ENCODE measurements around the gene SLC35E1.

The SLC35E1 gene

GRCh38 chr19:16596399-16596798 is 24.2 kb upstream of the SLC35E1 start:
- DNase-seq (ENCODE audit: low read depth): no peak

DNA sequence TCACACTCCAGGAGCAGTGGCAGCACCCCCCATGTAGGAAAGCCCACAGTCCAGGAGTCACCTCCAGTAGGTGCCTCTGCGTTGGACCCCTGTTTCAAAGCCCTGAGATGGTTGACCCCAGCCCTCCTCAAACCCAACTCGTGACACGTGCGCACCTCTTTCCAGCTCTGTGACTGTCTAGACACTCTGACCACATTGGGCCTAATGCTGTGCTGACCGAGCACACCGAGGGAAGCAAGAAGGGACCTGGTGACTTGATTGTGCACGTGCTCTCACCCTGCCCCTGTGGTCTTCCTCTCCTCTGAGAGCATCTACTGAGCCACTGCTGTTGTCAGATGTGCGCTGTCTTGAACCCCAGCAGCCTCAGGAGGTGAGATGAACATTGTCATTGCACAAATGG is 22.9 kb upstream of the SLC35E1 start:
- DNase-seq (ENCODE audit: low read depth): no peak

DNA sequence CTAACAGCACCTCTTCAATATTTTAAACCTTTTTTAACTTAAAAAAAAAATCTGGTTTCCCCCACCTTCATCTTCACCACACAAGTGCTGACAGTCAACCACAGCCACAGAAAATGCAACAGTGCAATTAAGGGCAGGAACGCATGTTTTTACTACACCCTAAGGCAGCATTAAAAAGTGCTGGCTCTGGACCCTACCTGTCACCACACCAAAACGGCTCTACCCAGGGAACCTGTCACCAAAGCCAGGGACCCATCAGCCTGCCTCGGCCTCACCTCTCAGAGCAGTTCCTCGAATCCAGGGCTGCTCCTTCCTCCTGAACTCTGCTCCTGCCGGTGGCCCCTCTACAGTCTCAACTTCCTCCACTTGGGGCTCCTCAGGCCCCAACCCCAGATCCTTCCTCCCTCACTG is 22.5 kb upstream of the SLC35E1 start:
- DNase-seq (ENCODE audit: low read depth): no peak

- no peak for DNase-seq (ENCODE audit: low read depth)
Measured at GRCh38 chr19:16594131-16594586, 21.9 kb upstream of the SLC35E1 start.

DNA sequence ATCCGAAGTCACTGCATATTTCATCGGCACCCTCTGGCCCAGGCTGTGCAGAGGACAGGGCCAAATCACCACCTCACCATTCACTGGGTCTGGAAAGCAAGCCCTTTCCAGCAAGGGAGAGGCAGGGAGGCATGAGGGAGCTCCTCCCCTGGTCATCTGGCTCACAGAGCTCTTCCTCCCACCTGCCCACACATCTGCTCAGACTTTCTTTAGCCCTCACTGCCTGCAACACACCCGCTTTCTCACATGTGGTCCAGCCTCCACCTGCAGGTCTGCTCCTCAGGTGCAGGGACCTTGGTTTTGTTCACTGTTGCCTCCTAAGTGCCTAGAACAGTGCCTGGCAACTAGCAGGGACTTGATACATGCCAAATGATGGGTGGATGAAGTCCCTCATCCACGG is 21.0 kb upstream of the SLC35E1 start:
- no peak for DNase-seq (ENCODE audit: low read depth)

GRCh38 chr19:16591803-16592556 is 19.8 kb upstream of the SLC35E1 start:
- DNase-seq (ENCODE audit: low read depth): no peak

- no peak for DNase-seq (ENCODE audit: low read depth)
Measured at GRCh38 chr19:16590876-16591802, 18.9 kb upstream of the SLC35E1 start.

DNA sequence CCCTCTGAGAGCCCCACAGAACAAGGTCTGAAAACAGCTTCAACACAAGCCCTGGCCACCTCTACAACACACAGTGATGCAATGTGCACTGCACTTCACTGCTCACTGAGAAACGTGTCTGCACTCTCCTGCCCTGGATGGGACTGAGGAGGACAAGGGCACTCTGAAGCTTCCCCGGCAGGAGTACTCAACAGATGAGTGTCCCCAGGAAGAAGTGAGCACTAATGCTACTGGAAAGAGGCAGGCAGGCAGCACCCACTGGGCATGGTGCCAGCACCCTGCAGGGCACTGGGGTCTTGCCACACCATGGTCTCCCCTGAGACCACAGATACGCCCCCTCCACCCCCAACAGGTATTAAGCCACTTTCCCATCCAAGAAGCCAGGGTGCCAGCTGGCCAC is 17.7 kb upstream of the SLC35E1 start:
- DNase-seq (ENCODE audit: low read depth): no peak

GRCh38 chr19:16588824-16589577 is 16.8 kb upstream of the SLC35E1 start:
- no peak for DNase-seq (ENCODE audit: low read depth)

GRCh38 chr19:16587833-16588823 is 15.9 kb upstream of the SLC35E1 start:
- DNase-seq (ENCODE audit: low read depth): no peak

DNA sequence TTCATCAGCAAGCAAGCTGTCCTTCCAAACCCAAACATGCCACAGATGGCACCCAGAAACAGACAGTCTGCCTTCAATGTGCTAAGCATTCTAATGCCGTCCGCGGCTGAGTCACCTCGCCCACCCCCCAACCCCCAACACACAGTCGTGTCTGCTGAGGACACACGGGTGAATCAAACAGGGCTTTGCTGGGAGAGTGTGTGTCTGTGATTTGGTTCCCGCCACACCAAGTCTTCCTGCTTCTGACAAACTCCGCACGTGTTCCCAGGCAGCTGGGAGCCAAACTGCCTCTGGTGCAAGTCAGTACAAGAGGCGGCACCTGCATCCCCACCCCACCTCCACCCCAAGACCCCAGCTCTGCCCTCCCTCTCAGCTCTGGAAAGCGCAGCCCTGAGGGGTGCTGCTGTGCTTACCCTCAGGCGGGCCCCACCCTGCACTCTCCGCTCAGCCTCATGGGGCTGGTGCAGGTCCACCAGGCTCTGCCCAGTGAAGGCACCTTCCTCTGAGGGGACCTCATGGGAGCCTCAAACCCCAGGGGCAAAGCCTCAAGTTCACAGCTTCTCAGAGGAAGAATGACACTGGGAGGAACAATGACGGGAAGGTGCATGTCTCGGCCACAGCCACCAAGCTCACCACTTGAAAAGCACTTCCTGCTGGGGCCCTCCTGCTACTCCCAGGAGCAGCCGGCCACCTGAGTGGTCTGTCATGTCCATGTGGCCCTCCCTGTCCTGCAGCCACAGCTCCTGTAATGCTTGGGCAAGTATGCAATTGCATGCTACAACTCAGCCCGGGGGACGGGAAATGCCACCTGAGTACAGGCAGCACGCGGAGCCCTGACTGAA is 15.0 kb upstream of the SLC35E1 start:
- no peak for DNase-seq (ENCODE audit: low read depth)

DNA sequence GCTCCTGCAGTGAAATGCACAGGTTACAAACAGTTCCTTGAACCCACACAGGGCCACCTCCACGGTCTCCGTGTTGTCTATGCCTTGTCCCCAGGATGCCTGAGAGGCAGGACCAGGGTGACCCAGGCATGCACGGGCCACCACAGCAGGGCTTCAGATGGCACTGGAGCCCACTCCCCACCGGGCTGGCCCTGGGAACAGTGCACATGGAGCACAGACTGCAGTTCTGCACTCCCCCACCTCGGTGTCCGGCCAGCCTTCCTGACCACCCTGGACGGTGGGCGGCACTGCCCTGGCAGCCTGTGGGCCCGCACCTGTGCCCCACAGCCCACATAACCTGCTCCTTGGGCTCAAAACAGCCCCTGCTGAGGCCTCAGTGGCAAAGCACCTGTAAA is 14.3 kb upstream of the SLC35E1 start:
- DNase-seq (ENCODE audit: low read depth): no peak

- DNase-seq (ENCODE audit: low read depth): no peak
Measured at GRCh38 chr19:16585808-16586476, 13.7 kb upstream of the SLC35E1 start.

- no peak for DNase-seq (ENCODE audit: low read depth)
Measured at GRCh38 chr19:16585094-16585801, 13.0 kb upstream of the SLC35E1 start.

- DNase-seq (ENCODE audit: low read depth): peak; percentile 81
Measured at GRCh38 chr19:16584248-16585093, 12.3 kb upstream of the SLC35E1 start.

GRCh38 chr19:16582486-16583261 is 10.5 kb upstream of the SLC35E1 start:
- DNase-seq (ENCODE audit: low read depth): no peak

- no peak for DNase-seq (ENCODE audit: low read depth)
Measured at GRCh38 chr19:16581971-16582343, 9.7 kb upstream of the SLC35E1 start.
